Iris pigment epithelial cell (primary cell): ENCODE data around the gene GALT.
"Not testable (repeated sequence)": the region's sequence is repeated elsewhere in the genome, so short reads cannot be mapped to it uniquely, and the experiment has no call there.

Experiments
- DNase-seq: peaks from one replicate; pipeline ENCODE4 v3.0.0-alpha.2; 2011; ENCODE audit warnings: low read depth

GALT gene

DNA sequence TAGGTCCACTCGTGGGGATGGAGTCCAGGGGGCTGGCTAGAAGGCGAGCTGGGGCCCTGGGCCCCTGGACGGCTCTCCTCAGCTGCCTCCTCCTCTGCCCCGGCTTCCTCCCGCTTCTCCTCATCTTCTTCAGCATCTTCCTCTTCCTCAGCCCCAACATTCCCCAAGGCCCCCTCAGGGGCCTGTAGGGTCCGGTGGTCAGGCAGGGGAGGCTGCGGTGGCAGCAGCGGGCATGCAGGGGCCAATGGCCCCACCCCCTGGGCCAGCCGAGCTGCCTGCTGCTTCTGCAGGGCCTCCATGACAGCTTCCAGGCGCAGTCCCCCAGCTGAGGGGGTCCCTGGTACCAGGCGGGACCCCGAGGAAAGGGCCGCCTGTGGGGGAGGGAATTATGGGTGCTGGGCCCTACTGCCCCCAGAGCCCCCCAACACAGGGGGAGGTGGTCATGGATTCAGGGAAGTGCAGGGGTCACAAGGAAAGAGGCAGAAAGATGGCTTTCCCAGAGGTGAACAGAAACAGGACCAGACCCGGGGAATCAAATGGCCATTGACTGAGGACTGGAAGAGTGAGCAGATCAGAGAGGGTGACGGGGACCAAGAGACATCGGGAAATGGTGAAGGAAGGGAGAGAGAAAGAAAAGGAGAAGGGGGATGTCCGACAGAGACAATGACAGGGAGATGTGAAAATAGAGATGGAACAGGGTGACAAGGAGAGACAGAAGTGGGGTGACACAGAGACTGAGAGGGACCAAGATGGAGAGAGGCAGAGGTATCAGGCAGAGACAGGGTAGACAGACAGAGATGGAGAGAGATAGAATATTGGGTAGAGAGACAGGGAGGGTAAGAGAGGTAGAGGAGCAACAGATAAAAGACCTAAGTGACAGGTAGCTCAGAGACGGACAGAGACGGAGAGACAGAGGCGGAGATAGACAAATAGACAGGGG lies 18.5 kb upstream of the GALT start:
- no peak for DNase-seq

DNA sequence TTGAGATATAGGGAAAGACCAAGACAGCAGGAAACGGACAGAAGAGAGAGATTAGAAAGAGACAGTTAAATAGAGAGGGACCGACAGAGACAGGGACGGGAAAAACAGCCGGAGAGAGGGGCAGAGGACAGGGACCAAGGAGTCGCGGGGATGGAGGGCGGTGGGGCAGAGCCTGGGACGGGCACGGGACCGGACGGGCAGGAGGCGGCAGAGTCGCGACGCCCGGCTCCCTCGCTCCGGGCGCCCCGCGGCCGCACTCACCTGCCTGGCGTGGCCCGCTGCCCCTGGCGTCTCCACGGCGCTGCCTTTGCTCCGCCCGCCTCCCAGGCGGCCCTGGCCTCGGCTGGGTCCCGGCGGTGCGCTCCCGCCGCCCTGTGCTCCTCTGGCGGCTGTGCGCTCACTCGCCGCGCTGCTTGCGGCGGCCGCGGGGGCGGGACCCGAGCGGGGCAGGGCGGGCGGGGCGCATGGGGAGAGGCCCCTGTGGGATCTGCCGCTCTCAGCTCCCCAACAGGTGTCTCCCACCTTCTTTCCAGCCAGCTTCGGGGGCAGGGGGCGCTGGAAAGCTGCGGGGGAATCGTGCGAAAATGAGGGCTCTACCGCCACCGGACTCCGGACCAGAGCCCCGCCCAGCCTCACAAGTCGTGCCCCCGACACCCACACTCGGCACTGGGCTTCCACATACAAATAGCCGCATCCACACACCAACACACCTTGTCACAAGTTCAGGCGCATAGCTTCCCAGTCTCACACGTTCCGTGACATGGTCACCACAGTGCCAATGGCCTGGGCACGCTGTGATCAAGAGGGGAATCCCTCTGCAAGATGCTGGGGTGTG lies 17.6 kb upstream of the GALT start, which contains the start of gene ARID3C:
TSS of gene ARID3C (minus strand) at position 411 of the 835 bp plus-strand sequence. CDS start 1,052 bp downstream, outside the sequence.
- DNase-seq, result no peak

DNA sequence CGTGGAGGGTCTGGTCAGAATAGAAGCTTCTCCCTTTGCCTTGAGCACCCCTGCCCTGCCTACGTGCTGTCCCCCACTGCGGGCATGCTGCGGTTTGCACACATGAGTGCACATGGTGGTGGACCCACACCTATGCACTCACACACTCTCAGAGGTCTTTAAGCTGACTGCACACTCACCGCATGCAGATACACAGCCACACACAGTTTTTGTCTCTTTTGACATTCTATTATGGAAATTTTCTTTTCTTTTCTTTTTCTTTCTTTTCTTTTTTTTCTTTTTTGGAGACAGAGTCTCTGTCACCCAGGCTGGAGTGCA lies 17.0 kb upstream of the GALT start:
- DNase-seq, result no peak

DNA sequence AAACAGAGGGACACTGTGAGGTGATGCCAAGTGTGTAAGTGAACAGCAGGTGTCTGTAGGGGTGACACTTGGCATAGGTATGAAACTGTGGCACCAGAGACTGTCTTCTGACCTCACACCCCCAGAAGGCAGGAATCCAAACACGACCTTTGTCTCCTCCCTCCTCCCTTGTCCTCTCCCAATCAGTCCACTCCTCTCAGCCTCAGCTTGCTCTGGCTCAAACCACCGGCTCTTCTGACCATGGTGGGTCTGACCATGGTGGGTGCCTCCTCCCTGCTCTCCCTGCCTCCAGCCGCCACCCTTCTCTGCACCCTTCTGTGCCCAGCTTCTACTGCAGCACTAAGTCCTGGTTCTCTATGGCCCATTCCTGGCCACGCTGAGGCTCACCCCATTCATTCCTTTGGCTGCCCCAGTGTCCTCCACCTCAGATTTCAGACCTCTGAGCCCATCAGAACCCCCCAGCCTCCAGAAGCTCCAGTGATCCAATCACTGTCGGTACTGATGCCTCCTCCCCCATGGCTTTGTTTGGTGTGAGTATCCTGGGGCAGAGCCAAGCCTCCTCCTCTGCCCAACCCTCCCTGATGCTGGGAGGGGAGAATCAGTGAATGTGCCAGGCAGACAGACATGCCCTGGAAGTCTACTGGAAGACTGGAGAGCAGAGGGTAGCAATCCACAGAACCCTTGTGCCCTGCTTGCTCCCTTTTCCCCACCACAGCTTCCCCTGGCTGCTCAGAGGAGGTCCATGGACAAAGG lies 15.9 kb upstream of the GALT start:
- no peak for DNase-seq

DNA sequence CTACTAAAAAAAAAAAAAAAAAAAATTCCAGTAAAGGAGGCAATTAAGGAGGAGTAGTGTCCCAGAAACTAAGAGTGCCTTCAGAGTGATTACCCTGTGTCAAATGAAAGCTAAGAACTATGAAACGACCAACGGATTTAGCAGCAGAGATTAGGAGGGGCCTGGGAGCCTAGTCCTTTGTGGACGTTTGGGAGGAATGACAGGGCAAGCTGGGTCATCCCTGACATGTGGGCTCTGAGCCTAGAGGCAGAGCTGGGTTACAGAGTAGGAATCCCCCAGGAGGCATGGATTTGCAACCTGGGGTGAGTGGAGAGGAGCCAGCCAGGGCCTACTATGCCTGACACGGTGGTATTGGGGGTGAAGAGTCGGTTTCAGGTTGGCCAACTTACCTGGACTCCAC lies 13.3 kb upstream of the GALT start:
- DNase-seq, result no peak

DNA sequence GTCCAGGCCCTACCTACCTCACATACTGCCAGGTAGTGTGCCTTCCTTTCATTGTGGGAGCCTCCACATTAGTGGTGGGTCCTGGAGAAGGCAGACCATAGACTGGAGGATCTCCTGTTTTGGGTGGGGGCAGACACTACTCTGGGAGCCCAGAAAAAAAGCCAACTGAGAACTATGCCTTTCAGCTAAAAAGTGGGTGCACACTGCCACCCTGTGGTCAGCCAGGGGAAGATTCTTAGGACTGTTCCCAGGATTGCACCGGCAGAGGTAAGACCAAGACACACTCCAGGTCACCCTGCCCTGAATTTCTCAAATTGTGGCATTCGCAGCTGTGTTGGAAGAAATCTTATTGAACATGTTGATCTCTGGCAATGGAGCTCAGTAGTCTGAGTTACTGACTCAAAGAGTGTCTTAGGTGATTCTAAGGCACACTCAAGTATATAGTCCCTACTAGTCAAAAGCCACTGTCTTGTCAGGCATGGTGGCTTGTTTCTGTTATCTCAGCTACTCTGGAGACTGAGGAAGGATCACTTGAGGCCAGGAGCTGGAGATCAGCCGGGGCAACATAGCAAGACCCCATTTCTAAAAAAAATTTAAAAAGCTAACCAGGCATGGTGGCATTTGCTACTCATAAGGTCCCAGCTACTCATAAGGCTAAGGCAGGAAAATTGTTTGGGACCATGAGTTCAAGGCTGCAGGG lies 12.5 kb upstream of the GALT start:
- peak; percentile 60 for DNase-seq

DNA sequence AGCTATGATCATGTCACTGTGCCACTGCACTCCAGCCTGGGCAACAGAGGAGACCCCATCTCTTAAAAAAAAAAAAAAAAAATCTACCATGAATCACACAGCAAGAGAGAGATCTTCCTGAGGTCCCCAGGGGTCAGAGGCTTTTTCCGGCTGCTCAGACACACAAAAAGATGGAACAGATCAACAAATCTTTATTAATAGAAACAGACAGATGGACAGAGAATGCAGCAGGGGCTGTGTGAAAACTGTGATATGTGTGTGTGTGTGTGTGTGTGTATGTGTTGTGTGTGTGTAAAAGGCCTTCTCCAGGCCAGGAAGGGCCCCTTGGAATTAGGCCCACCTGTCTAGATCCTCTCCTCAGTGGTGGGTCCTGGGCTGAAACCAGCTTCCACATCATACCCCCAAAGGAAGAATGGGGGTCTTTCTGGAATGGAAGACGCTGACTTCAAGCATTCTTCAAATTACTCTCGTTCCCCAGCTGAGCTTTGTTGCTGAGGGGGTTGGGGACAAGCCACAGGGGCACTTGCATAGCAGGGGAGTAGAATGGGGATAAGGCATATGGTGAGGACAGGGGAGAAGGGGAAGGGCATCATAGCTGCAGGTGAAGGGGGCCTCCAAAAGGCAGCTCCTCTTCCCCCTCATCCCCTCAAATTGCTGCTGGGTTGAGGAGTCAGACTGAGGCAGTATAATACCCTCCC lies 11.8 kb upstream of the GALT start:
- no peak for DNase-seq

DNA sequence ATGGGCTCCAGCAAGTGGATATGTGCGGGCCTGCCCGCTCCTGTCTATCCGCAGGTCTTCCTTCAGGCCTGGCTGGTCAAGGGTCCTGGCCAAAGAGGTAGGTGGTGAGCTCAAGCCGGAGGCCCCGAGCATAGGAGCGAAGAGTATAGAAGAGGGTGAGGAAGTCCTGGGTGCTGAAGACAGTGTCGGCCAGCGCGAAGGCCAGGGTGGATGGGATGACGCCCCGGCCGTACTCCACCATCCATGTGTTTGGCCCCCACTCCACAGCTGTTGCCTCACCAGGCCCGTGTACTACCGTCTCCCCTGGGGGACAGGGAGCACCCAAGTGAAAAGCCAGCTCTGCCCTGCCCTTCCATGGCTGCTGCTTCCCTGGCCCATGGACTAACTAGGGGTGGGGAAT lies 10.9 kb upstream of the GALT start:
- DNase-seq, result no peak

DNA sequence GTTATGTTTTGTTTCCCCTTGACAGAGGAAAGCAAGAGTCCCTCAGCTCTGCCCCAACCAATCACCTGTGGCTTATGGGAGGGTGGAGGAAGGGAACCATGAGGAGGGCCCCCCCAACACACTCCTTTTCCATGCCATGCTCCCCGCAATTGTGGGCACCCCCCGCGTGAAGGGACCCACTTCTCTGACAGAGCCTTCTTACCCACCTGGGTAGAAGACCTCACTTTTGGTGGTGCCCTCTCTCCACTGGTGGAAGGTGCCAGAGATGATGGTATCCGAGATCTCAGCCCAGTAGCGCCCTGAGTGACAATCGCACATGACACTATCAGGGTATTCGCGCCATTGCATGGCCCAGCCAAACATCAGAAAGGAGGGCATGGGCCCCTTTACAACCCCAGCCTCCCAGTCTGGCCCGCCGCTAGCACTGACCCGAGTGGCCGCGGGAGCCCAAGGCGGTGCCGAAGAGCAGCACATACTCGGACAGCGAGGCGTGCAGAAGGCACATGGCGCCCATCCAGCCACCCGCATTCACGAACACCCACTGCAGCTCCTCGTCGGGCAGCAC lies 9.6 kb upstream of the GALT start:
- DNase-seq, result no peak

DNA sequence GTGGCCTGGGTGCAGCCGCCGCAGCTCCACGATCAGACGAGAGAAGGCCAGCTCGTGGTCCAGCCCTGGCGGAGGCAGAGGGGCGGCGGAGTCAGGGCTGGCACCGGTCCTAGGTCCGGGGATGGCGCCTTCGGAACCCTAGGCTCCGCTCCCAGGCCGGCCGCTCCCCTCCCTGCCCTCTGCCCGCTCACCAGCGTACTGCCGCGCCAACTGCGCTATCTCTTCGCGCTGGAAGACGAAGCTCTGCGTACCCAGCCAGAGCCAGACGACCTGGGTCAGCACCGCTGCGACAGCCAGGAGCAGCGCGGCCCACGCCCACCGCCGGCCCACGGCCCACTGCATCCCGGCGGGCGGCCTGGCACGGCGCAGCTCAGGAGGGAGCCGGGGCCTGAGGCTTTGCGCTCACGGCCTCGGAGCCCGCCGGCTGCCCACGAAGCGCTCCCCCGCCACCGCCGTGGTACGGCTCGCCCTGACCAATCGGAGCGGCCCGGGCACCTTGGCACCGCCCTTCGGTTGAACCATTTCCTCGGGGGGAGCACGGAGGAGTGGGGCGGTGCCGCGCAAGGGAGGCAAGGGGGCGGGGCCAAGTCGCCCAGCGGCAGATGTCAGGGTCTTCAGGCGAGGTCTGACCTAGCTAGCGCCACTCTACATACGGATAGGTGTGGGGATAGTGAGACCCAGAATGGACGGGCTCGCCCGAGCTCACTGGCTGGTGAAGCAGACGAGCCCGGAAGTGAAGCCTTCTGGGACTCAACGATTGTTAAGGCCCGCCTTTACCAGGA lies 8.9 kb upstream of the GALT start, which contains the start of gene SIGMAR1:
TSS of gene SIGMAR1 (minus strand) at position 432 of the 782 bp plus-strand sequence. CDS start at position 342, 90 bp downstream.
- peak; percentile 93 for DNase-seq

DNA sequence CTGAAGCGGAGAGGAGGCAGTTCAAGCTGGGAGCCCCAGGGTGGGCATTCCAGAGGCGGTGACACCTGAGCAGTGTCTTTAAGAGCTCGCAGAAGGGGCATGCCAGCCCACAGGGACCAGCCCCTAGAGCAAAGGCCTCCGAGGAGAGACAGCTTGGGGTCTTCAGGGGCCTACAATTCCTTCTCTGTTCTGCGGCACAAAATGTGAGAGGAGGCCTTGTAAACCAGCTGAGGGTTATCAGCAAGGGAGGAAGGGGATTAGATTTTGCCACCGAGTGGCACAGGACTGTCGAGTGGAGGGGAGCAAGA lies 8.4 kb upstream of the GALT start:
- no peak for DNase-seq

DNA sequence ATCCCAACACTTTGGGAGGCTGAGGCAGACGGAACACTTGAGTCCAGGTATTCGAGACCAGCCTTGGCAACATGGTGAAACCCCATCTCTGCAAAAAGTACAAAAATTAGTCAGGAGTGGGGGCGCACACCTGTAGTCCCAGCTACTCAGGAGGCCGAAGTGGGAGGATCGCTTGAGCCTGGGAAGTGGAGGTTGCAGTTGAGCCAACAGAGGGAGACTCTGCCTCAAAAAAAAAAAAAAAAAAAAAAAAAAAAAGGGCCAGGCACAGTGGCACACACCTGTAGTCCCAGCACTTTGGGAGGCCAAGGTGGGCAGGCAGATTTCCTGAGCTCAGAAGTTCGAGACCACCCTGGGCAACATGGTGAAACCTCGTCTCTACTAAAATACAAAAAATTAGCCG lies 7.2 kb upstream of the GALT start:
- not testable (repeated sequence) for DNase-seq

DNA sequence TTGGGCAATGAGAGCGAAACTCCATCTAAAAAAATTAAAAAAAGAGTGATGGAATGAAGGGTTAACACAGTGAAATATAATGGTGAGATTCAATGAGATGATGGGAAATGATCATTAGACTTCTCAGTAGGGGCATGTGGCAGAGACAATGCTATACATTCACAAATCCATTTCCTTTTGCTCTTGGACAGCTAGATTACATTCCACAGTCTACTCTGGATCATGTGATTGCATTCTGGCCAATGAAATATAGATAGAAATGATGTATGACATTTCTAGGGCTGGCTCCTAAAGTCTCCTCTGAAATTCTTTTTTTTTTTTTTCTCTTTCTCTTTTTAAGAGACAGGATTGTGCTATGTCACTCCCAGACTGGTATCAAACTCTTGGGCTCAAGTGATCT lies 3.8 kb upstream of the GALT start:
- DNase-seq, result no peak

DNA sequence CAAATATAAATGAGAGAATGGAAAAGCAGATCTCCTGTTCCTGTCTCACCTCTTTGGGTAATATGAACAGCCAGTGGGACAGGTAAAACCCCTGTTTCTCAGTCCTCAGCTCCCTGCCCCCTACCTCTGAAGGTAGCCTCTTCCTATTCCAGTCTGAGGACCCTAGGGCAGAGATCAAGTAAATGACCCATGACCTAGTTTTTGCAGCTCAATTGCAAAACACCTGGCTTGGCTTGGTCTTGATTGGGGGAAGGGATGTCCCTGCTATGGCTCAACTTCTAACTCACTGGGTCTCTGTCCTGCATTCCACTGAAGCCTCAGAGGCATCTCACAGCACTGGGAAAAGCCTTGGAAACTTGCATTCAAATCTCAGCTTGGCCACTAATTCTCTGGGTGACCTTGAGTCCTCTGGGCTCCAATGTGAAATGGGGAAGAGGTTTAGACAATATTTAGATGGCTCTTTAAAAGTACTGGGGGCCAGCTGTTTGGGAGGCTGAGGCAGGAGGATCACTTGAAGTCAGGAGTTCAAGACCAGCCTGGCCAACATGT lies 1.6 kb upstream of the GALT start:
- no peak for DNase-seq

DNA sequence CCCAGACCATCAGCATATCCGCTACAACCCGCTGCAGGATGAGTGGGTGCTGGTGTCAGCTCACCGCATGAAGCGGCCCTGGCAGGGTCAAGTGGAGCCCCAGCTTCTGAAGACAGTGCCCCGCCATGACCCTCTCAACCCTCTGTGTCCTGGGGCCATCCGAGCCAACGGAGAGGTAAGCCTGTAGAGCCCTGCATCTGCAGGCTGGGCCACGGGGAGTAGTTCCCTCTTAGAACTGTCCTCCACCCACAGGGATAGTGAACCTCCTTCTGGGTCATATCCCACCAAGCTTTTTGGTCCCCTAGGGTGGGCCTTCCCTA lies 569 bp downstream of the GALT start:
- DNase-seq, result no peak

DNA sequence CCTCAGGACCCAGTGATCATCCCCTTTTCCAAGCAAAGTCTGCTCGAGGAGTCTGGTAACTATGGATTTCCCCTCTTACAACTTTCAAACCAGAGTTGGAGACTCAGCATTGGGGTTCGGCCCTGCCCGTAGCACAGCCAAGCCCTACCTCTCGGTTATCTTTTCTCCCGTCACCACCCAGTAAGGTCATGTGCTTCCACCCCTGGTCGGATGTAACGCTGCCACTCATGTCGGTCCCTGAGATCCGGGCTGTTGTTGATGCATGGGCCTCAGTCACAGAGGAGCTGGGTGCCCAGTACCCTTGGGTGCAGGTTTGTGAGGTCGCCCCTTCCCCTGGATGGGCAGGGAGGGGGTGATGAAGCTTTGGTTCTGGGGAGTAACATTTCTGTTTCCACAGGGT lies 1.2 kb downstream of the GALT start:
- no peak for DNase-seq

DNA sequence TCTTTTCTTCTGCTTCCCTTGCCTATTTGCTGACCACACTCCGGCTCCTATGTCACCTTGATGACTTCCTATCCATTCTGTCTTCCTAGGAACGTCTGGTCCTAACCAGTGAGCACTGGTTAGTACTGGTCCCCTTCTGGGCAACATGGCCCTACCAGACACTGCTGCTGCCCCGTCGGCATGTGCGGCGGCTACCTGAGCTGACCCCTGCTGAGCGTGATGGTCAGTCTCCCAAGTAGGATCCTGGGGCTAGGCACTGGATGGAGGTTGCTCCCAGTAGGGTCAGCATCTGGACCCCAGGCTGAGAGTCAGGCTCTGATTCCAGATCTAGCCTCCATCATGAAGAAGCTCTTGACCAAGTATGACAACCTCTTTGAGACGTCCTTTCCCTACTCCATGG lies 2.2 kb downstream of the GALT start:
- no peak for DNase-seq

DNA sequence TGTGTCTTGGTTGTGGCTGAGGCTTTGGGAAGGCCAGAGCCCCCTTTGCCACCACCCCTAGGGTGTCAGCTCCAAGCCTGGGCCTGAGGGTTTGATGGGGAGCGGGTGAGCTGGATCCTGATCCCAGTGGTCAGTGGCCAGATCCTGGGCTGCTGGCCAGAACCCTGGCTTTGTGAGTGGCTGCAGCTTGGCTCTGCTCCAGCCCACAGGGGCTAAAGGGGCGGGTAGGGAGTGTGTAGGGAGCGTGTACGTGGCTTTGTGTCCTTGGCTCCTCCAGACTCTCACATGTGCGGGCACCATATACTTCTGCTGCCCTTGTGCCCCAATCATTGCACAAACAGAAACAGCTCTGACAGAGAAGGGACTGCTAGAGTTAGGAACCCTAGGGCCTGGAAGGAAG lies 4.3 kb downstream of the GALT start:
- peak; percentile 50 for DNase-seq

DNA sequence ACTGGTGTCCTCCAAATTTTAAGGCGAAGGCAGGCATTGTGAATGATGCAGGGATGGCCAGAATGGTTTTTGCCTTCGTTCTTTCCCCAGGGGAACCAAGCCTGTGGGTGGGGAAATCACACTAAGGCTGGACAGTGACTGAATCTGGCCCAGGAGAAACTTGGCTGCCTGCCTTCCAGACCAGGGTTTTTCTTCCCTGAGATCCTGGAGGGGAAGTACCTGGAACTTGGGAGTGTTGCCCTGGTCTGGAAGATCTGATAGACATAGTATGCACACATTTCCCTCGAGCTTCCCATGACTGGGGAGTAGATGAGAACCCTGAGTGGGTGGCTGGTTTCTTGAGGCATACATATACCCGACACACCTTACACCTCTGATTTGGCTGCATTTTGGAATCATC lies 4.8 kb downstream of the GALT start:
- peak; percentile 43 for DNase-seq
